Dedifferentiated amniotic fluid mesenchymal stem cell (primary cell): Measurements from ENCODE around the gene PIRT.

ENCODE experiments used
- DNase-seq: peaks from one replicate; pipeline ENCODE4 v3.0.0-alpha.2; 2016; ENCODE audit errors: extremely low spot score

The PIRT gene

GRCh38 chr17:10789694-10790271 is 48.1 kb downstream of the PIRT start:
- DNase-seq, result no peak

DNA sequence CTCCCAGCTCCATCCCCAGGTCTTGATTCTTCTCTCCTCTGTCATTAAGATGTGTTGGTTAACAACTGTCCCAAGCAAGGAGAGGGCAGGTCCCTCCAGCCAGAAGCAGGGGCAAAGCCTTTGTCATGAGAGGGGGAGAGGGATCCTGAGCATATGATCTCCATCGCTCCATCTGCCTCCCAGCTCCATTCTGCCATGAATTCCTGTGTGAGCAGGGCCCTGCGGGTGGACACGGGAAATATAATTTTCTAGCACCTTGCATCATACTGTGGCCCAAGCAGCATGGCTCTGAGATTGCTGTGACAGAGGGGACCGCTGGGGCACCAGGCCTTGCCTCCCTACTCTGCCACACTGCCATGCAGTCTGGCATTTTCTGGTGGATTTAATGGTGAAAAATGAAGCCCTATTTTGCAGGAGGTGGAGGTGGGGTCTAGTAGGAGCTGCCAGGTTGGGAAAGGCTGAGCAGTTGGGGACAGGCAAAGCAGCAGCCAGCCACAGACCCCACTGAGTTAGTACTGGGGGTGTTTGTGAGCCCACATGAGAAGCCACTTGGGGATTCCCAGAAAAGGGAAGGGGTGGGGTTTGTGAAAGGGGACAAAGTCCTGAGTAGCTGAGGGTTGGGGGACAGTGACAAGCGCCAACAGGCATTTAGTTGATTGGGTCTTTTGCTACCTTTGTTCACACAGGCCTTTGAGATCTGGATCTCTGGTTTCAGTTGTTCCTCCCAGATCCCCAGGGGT is 50.4 kb downstream of the PIRT start:
- DNase-seq, result no peak

DNA sequence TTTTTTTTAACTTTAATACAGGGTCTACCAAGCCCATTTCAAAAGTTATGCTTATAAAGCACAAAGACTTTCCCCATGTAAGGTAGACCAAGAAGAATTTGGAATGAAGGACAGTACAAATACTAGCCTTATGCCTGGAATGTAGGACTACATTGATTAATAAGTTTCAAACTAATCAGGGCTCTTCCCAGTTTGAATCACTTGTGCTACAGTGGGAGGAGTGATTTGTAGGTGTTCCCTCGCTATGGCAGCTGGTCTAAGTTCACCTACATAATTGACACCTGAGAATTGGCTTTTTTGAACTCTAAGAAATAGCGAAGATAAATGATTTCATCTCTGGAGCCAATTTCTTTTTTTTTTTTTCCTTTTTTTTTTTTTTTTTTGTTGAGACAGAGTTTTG is 52.6 kb downstream of the PIRT start:
- DNase-seq, result no peak

- no peak for DNase-seq
Measured at GRCh38 chr17:10779609-10780008, 58.3 kb downstream of the PIRT start.

DNA sequence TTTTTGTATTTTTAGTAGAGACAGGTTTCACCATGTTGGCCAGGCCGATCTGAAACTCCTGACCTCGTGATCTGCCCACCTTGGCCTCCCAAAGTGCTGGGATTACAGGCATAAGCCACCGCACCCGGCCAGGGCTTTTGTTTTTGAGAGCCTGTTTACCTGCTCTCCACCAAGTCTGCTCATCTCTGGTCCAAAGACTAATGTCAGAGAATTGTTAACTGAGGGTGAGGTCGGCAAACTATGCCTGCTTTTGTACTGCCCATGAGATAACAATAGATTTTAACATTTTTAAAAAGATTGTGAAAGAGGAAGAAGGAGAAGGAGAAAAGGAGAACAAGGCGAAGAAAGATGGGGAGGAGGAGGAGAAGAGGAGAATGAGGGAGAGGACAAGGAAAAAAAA is 60.0 kb downstream of the PIRT start:
- DNase-seq, result no peak

DNA sequence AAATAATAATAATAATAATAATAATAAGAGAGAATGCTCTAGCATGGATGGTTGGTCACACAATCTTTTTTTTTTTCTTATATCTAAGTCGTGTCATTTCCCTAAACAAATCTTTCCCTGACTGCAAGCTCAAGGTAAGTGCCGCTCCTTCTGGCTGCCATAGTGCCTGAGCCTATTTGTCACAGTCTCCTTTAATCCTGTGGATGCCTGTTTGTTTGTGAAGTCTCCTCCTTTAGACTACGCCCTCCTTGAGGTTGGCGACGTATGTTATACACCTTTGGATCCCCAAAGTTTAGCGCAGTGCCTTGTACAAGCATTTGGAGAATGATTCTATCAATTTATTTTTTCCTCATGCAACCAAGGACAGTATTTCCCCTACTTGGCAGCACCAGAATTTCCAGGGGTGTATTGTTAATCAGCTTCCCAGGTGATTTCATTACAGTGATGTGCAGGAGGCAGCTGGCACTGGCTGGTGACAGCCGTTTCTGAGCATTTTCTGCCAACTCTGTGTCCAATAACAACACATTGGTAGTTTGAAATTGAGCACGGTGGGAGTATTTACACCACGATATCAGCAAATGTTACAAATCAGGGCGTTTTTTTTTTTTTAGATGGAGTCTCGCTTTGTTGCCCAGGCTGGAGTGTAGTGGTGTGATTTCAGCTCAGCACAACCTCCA is 60.6 kb downstream of the PIRT start:
- no peak for DNase-seq

- no peak for DNase-seq
Measured at GRCh38 chr17:10776381-10776780, 61.5 kb downstream of the PIRT start.

- DNase-seq, result no peak
Measured at GRCh38 chr17:10775740-10776356, 62.0 kb downstream of the PIRT start.

DNA sequence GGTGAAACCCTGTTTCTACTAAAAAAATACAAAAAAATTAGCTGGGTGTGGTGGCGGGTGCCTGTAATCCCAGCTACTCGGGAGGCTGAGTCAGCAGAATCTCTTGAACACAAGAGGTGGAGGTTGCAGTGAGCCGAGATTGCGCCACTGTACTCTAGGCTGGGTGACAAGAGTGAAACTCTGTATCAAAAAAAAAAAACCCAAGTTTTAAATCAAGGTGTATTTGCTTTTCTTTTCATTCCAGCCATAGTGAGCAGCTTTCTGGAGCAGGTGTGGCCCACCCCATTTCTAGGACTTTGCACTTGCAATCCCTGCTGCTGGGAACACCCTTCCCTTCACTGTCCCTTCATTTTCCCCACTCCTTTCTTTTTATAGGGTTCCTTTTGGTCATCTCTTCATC is 62.8 kb downstream of the PIRT start:
- DNase-seq, result no peak

DNA sequence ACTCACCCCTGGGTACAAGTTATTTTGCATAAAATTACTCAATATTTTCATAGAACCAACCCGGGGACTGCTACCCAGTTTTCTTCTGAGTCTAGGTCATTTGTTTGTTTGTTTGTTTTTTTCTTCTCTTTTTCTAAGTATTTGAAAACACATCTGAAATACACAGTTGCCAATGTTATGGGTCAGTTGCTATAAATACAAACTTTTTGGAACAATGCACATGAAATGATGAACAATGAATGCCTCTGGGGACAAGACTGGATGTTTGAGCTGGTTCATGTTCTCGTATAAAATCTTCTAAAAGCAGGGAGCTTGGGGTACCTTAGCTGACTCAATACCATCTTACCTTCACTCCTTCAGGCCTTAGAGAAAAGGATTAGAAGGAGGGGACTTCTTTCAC is 64.5 kb downstream of the PIRT start:
- DNase-seq, result no peak
